Cardiac septum (tissue), 1 donor: ENCODE measurements around the gene COG5. TPM values are rescaled to one million over a fixed set of nuclear protein-coding genes. Genes with fewer than 3 reads are reported as not detected.
"Not testable (repeated sequence)": the region's sequence is repeated elsewhere in the genome, so short reads cannot be mapped to it uniquely, and the experiment has no call there.

Experiments used
- DNase-seq: peaks from one replicate; pipeline ENCODE4 v3.0.0-alpha.2; 2020; ENCODE audit warnings: low spot score
- intact Hi-C: fragments of 100-400 bp; cut with DNase I; formaldehyde crosslinking; loops from one replicate; pipeline ENCODE4 v1.14.0; 2022
- total RNA-seq: library from RNA; stranded (reverse); fragmentation: NEBNext Ultra II Directional; extraction: Animal tissue kit (Norgen Biotek cat#: 25700); gene quantifications from one replicate; pipeline ENCODE4 v1.2.1, GENCODE V29; 2021
- donor health status: DM: no; HTN: no; CAD: no.

Gene COG5
- total RNA-seq, 1 donor from 2014 or later: 43.9 TPM

DNA sequence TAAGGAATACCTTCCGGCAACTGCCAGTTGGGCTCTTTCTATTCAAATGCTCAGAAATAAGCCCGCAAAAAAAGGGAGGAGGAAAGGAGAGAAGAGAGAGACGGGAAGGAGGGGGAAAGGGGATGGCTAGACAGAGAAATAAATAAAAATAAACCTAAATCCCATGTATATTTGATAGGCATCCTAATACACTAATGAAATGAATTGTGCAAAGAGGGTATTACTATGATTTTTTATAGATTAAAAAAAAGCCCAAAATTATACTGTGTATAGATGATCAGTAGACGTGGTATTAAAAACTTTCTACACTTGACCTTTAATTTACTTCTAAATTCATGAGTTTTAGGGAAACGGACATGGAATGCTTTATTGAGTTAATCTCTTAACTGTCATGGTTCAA, 305.0 kb downstream of the COG5 start:
- intact Hi-C loops: no loop called here
- DNase-seq: no peak

DNA sequence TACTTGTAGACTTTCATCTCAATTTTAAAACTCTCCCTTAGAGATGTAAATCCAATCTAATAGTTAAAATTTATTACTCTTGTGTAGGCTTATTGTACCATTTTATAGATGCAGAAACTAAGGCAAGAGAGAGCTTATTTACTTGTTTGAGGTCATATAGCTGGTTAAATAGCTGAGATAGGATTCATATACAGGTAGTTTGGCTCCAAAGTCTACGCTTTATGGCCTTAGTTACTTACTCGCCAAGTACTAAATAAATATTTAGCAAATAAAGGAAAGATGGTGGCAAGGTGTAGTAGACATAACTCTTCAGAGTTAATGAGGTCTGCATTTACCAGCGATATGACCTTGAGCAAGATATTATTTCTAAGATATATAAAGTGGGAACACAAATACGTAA, 308.1 kb downstream of the COG5 start:
- intact Hi-C loops: no loop called here
- DNase-seq: no peak

- intact Hi-C loops: no loop called here
- DNase-seq: no peak
Measured at GRCh38 chr7:107254398-107254985, 309.2 kb downstream of the COG5 start.

GRCh38 chr7:107253599-107253998, 310.1 kb downstream of the COG5 start:
- no peak for DNase-seq
- intact Hi-C loops: no loop called here

DNA sequence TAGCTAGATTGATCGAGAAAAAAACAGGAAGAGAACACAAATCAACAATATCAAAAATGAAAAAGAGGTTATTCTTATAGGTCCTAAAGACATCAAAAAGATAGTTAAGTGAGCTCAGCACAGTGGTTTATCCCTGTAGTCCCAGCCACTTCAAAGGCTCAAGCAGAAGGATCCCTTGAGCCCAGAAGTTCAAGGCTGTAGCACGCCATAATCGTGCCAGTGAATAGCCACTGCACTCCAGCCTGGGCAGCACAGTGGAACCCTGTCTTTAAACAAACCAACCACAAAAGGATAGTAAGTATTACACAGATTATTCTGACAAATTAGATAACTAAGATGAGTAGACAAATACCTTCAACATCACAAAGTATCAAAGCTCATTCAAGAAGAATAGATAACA, 311.8 kb downstream of the COG5 start:
- intact Hi-C loops: no loop called here
- no peak for DNase-seq

DNA sequence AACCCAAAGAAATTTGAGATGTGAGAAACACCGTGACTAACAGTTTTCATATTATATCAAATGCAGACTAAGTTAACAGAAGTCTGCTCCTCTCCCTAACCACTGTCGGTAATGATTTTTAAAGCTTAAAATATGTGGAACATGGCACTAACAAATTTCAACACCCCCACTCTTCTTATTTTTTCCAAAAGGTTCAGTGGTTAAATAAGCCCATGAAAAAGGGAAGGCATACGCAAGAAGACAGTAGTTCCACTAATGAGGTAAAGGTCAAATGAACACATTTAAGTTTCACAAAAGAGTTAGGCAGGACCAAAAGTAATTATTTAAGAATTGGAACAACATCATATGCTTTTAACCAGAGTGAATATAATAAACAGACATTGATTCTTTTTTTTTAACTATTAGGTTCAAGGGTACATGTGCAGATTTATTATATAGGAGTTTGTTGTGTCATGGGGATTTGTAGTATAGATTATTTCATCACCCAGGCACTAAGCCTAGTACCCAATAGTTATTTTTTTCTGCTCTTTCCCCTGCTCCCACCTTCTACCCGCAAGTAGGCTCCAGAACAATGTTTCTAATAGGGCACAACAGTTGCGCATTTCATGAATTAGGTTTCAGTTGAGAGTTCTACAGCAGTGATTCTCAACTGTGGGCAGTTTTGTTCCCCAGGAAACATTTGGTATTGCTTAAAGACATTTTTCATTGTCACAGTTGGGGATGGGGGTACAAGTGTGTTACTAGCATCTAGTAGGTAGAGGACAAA, 315.0 kb downstream of the COG5 start:
- intact Hi-C loops: no loop called here
- DNase-seq: no peak

DNA sequence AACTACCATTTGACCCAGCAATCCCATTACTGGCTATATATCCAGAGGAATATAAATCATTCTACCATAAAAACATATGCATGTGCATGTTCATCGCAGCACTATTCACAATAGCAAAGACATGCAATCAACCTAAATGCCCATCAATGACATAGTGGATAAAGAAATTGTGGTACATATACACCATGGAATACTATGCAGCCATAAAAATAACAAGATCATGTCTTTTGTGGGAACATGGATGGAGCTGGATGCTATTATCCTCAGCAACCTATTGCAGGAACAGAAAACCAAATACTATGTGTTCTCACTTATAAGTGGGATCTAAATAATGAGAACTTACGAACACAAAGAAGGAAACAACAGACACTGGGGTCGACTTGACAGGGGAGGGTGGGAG, 316.9 kb downstream of the COG5 start:
- intact Hi-C loops, DNase-seq: not testable (repeated sequence)

DNA sequence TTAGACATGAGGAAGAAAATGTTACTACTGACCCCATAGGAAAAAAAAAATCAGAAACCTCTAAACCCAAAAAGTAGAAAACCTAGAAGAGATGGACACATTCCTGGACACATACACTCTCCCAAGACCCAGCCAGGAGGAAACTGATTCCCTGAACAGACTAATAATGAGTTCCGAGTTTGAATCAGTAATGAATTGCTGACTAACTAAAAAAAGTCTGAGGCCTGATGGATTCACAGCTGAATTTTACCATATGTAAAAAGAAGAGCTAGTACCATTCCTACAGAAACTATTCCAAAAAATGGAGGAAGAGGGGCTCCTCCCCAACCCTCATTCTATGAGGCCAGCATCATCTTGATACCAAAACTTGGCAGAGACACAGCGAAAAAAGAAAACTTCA, 319.1 kb downstream of the COG5 start:
- DNase-seq: no peak
- intact Hi-C loops: no loop called here

DNA sequence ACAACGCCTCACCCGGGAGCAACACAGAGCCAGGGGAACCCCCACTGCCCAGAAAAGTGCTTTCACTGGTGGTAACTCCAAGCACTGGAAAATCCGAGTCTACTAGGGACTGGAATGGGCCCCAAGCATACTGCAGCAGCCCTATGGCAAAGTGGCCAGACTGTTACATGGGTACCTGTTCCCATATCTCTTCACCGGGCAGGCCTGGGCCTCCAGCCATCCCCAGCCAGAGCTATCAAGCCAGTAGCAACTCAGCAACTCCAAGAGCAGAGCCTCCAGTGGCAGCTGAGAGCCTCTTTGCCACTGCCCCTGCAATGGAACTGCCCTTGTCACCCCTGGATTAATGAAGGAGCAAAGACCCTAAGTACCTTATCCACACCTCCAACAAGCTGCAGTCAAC, 321.5 kb downstream of the COG5 start:
- intact Hi-C loops: no loop called here
- DNase-seq: no peak

GRCh38 chr7:107237451-107237850, 326.3 kb downstream of the COG5 start:
- no peak for DNase-seq
- intact Hi-C loops: no loop called here

- no peak for DNase-seq
- intact Hi-C loops: no loop called here
Measured at GRCh38 chr7:107236862-107237261, 326.9 kb downstream of the COG5 start.

DNA sequence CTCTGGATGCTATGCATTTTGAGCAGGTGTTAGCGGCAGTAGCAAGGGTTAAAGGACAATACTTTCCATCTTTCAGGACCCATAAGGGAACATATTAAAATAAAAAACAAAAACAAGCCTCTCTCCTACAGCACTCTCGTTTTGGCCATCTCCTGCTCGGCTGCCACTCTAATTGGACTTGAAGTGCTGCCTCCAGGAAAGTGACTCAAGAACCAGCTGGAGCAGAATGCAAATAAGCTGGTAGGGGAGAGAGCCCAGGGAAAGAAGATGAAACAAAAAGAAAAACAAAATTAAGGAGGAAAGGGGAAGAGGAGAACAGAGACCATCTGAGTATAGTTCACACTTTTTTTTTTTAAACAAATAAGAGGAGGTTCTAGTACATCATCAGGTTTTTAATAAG, 329.3 kb downstream of the COG5 start:
- intact Hi-C loops: no loop called here

GRCh38 chr7:107233981-107234380, 329.7 kb downstream of the COG5 start:
- DNase-seq: no peak
- intact Hi-C loops: no loop called here

More for the DNA sequence above, 329.3 kb downstream of the COG5 start:
- DNase-seq: no peak

- no peak for DNase-seq
- intact Hi-C loops: no loop called here
Measured at GRCh38 chr7:107233174-107233573, 330.5 kb downstream of the COG5 start.

GRCh38 chr7:107232568-107233090, 331.1 kb downstream of the COG5 start:
- no peak for DNase-seq
- intact Hi-C loops: no loop called here

GRCh38 chr7:107230334-107230733, 333.4 kb downstream of the COG5 start:
- intact Hi-C loops: no loop called here
- no peak for DNase-seq

DNA sequence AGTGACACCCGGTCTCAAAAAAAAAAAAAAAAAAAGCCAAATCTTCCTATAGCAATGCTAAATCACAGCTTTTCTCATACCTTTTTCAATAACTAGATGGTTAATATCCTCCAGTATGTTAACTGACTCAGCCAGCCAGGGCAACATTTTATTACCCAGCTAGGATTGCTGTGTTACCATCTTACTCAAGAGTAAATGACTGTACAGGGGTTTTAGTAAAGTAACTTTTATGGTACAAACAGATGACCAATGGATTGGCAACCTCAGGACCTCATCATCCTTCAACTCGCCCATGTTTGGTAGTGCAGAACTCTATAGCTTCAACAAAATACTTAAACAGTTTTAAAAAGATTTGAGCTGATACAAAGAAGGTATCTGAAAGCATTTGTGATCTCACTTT, 335.4 kb downstream of the COG5 start:
- no peak for DNase-seq
- intact Hi-C loops: no loop called here

DNA sequence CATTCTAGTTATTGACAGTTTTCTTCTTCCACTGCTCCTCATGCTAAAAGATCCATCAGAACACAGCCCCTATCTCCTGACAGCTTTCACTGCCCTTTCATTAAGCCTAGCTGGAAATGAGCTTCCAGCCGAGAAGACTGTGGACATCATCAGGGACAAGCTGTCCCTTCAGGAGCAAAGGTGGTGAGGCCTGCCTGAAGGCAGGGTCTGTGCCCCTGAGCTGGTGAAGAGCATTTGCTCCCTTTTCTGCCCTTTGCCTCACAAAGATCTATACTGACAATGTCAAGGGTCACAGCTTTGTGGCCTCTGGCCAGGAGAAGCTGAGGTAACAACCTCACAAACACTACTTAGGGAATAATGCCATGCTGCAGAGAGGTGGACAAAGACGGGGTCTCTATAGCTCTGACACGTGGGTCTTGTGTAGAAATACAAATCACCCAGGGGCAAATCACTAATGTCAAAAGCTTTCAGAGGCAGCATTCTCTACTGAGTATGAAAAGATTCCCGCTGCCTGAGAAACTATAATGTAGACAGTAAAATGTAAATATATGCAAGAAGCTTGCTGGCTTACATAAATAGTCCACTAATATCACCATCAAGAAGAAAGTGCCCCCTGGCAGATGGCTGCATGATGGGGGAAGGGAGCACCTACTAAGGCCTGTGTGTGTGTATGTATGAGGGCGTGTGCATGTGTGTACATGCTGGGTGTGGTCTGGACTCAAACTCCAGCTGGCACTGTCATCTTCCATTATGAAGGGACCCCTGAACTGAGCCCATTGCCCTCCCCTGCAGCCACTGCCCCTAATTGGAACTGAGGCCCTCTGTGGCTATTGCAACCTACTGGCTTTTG, 339.1 kb downstream of the COG5 start:
- no peak for DNase-seq
- intact Hi-C loops: loop anchor here (5.0 kb wide), 2 partner anchors 58 to 258 kb away; no protein-coding TSS in a partner anchor

DNA sequence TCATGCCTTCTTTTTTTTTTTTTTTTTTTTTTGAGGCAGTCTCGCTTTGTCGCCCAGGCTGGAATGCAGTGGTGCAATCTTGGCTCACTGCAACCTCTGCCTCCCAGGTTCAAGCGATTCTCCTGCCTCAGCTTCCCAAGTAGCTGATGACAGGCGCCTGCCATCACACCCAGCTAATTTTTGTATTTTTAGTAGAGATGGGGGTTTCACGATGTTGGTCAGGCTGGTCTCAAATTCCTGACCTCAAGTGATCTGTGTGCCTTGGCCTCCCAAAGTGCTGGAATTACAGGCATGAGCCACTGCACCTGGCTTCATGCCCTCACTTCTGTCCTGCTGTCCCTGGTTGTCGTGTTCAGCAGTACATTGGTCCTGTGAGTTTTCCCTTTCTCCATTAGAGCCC, 342.9 kb downstream of the COG5 start:
- intact Hi-C loops: loop anchor here (5.0 kb wide), 2 partner anchors 61 to 261 kb away; no protein-coding TSS in a partner anchor
- DNase-seq: not testable (repeated sequence)

GRCh38 chr7:107220356-107220755, 343.4 kb downstream of the COG5 start:
- intact Hi-C loops: loop anchor here (5.0 kb wide), 2 partner anchors 62 to 262 kb away; no protein-coding TSS in a partner anchor
- DNase-seq: no peak
